Loucy (cell line): Measurements from ENCODE around the gene ZNF469.

Experiments
- CTCF ChIP-seq: fragments of 200-600 bp; sonication (generic); conservative IDR thresholded peaks from 2 replicates; pipeline ENCODE4 v1.5.1; 2014; ENCODE audit warnings: mild to moderate bottlenecking, antibody characterized with exemption, low read length
- EZH2phosphoT487 ChIP-seq: fragments of 200-600 bp; IDR thresholded peaks from 2 replicates; pipeline ENCODE4 v1.6.1; 2018; ENCODE audit warnings: antibody characterized with exemption, mild to moderate bottlenecking, moderate library complexity, borderline replicate concordance

GRCh38 chr16:88359008-88359407, 23.8 kb upstream of the ZNF469 start:
- TF ChIP-seq CTCF (no peak), EZH2phosphoT487 (no peak)
